Activated gamma-delta T cell (primary cell): ENCODE measurements around the gene PLPP1.

Experiments used
- DNase-seq: peaks from one replicate; lab custom pipeline; 2025; lab: John Stamatoyannopoulos, UW

PLPP1 gene

DNA sequence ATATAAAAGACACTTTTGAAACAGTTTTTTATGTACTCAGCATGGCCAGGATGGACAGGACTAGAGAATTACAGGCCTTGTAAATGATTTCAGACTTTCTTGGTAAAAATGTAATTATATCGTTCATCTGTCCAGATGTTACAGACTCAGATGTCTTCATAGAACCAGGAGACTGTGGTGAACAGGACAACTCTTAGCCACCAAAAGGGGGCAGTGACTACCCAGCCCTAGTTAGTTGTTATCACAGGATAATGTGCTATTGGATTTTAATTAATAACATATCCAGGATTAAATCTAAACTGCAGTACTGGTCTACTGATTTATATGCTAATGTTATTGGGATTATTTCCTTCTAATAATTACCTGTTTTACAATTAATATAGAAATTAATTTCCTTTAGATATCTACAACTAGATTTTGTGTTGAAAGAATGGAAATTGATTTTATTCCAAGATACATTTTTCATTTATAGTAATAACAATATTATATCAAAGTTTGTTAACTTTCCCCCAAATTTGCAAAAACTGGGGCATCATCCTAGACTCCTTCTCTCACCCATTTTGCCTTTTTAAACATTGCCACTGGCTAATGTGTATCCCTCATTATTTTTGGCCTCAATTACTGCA, 127.6 kb downstream of the PLPP1 start:
- DNase-seq, result no peak

DNA sequence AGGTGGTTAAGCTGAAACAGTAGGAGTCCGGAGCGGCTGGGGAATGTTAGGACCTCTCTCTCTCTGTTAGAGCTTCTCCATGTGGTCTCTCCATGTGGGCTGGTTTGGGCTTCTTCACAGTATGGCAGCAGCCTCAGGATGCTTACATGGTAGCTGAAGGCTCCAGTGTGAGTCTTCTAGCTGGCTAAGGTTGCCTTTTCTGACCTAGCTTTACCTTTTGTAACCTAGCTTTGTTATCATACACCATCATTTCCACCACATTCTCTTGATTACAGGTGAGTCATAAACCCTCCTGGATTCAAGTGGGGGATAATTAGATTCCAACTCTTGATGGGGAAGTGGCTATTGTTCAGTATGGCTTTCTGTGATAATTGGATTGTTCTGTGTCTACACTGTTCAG, 128.5 kb downstream of the PLPP1 start:
- no peak for DNase-seq

DNA sequence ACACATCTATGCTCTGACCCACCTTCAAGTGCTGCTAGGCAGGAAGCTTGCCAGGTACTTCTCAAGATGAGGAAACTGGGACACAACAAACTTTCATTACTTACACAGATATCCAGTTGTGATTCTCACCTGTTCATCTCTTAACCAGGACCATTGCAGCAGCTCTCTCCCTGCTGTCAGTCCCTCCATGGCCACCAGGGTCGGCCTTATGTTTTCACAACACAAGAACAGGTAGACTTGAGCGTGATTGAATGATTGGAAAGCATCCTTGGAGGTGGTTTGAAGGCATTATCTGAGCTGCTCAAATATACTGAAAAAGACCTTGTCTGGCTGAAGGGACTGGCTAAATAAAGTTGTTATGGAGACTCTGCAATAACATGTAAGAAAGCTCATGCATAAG, 132.6 kb downstream of the PLPP1 start:
- no peak for DNase-seq

DNA sequence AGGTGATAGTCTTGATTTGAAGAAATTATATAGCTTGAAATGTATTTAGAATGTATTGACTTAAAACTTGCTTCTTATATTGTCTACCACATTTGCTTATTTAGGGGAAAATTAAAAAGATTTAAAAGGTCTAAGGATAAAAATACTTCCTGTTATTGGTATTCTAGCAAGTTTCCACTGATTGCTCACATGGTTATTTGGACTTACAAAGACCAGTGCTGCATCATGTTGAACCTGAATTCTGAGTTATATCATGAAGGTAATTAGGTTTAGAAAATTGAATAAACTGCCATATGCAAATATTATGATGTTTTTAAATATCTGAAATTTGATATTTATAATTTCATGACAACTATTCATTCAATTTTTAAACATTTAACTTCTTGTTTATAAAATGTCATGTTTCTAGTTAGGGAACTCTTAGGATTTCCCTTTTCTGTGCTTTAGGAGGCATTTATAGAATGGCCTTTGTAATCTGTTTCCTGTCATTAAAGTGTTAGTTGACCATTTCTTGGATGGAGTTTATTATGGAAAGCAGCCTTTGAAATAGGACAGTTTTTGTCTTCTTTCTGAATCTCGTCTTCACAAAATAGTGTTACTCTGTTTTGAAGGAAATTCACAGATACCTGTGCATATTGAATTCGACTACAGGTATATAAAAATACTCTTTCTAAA, 141.1 kb downstream of the PLPP1 start:
- DNase-seq, result no peak

DNA sequence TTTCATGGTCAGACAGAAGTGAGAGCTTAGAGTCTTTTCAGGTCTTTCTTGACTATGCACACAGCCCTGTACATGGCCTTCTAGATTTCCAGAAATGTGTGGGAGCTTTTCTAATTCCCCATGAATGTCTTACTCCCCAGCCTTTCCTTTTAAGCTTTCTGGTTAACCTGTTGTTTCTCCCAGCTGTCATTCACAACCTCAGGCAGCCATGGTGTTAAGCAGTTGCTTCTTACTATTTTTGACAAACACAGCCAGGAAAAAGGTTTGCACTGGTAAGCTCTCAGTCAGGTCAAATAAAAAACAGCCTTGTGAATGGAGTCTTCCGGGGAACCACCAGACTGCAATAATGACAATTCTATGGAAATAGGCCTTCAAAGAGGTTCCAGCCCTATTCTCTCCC, 142.1 kb downstream of the PLPP1 start:
- DNase-seq, result no peak

DNA sequence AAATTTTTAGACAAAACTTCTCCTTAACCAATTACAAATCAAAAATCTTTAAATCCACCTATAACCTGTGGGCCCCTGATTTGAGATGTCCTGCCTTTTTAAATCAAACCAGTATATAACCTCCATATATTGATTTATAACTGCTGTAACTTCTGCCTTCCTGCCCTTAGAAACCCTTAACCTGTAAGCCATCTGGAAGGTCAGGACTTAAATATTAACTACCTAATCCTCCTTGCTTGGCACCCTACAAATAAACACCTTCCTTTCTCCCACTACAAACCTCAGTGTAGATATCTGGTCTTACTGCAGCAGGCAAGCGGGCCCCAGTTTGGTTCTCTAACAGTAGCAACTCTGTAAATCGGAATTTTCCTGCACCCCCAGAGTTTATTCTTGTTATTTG, 143.1 kb downstream of the PLPP1 start:
- DNase-seq, result no peak

DNA sequence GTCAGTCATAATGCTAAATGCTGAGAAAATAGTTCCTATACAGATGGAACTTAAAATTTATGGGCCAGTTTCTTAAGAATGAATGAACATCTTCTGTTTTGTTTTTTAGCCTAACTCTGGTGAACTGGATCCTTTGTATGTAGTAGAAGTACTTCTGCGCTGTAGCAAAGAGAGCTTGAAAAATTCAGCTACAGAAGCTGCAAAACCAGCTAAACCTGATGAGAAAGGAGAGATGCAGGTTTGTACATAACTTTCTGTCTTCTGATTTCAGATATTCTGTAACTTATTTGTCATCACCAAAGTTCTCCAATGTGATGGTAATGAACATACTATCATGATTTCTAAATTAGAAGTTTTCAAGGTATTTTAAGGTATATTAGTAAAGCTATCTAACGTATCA, 146.9 kb downstream of the PLPP1 start:
- DNase-seq, result no peak

DNA sequence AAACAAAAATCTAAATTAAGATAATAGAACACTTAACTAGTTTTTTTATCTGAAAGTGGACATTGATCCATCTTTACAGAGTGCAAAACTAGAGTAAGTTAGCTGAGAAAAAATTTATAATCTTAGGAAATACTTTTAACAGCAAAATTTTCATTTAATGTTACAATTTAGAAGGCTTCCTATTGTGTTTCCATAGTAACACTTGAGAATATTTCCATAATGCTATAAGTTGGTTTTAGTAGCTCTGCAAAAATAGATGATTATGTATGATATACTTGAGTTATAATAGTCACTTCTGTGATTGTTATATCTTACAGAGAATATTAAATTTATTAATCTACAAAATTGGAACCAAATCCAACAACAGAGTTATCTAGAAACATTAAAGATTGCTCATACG, 148.4 kb downstream of the PLPP1 start:
- DNase-seq, result no peak

DNA sequence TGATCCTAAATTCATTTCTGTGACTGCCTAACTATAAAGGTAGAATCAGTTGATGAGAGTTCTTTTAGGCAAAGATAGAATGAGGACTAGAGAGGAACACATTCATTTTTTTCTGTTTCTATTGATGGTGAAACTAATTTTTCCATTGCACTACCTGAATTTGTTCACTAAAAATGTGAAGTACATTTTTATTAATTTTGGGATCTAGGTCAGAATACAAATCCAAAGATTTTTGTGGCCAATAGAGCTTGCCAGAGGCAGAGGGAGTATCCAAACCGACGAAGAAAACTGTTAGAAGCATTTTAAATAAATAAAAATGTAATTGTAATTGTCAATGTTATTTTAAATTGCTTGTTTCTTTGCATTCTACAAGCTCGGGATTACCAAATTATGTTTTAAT, 148.9 kb downstream of the PLPP1 start:
- no peak for DNase-seq

DNA sequence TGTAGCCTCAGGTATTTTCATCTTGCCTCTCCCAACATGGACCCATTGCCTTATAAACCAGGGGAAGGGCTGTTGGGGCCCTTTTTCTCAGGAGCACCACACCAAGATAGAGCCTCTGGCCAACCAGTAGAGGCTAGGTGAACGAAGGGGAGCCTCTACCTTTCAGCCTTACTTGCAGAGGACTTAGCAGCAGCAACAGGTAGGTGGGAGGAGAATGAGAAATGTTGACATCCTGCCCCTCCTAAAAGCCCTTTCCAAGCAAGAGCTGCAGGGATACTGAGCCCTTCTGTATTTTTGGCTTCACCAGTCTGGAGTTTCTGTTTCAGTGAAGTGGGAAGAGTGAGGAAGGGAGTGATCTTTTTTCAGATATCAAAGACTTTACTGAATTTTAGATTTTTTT, 149.5 kb downstream of the PLPP1 start:
- DNase-seq, result no peak

DNA sequence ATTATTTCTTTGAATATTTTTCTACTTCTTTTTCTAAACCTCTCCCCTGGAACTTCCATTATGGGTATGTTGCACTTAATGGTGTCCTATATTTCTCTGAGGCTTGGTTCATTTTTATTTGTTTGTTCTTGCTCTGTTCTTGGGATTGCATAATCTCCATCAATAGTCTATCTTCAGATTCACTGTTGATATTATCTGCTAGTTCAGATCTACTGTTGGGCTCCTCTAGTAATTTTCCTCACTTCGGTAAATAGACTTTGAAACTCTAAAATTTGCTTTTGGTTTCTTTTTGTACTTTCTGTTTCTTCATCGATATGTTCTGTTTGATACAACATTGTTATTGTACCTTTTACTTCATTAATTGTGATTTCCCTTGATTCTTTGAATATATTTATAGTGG, 150.7 kb downstream of the PLPP1 start:
- no peak for DNase-seq

DNA sequence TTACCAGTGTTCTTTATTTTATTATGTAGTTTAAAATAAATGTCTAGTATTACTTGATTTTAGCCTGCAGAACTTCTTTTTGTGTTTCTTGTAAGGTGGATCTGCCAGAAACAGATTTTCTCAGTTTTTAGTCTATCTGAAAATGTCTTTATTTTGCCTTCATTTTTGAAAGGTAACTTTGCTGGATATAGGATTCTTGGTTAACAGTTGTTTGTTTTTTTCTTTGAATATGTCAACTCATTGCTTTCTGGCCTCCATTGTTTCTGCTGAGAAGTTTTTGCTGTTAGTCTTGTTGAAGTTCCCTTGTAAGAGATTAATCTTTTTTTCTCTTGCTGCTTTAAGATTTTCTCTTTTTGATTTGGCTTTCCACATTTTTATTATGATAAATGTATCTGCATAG, 151.5 kb downstream of the PLPP1 start:
- no peak for DNase-seq

DNA sequence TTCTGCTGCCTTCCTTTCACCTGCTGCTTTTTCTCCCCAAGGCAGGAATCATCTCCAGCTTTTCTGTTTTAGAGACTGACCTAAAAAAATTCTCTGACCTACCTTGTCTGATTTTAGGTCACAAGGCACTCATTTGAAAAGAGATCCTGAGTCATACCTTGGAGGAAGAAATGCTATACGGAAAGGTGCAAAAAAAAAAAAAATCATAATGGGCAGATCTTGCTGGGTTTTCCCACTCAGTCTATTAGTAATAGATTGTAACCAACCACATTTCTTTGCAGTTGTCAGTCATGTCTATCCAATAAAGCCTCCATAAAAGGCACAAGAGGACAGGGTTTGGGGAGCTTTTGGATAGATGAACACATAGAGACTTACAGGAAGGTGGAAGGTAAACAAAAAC, 157.0 kb downstream of the PLPP1 start:
- DNase-seq, result no peak
